IPS-20b (cell line): Measurements from ENCODE around the gene ZNF787.
A peak's percentile ranks its signal among the peaks of the same experiment; 100 is the strongest.

Experiments used
- H3K27ac ChIP-seq: one replicate; pipeline ENCODE4 v1.5.1; 2013; ENCODE audit warnings: low read length
- H3K27me3 ChIP-seq: 2 replicates; pipeline ENCODE4 v1.6.1; 2013; ENCODE audit warnings: mild to moderate bottlenecking, low read length, inconsistent platforms; ENCODE audit not compliant: insufficient read depth
- H3K36me3 ChIP-seq: 2 replicates; pipeline ENCODE4 v1.6.1; 2013; ENCODE audit warnings: low read depth, mild to moderate bottlenecking, inconsistent platforms, low read length, moderate library complexity; ENCODE audit not compliant: insufficient read depth
- H3K4me1 ChIP-seq: 2 replicates; pipeline ENCODE4 v1.6.1; 2013; ENCODE audit warnings: mild to moderate bottlenecking, control low read depth, inconsistent platforms, low read length, moderate library complexity; ENCODE audit not compliant: insufficient read depth
- H3K4me3 ChIP-seq: 2 replicates; pipeline ENCODE4 v1.5.1; 2013; ENCODE audit warnings: mild to moderate bottlenecking, low read length, inconsistent platforms
- H3K9ac ChIP-seq: 2 replicates; pipeline ENCODE4 v1.6.1; 2013; ENCODE audit warnings: low read depth, mild to moderate bottlenecking, inconsistent platforms, low read length, moderate library complexity
- H3K9me3 ChIP-seq: 2 replicates; pipeline ENCODE4 v1.6.1; 2013; ENCODE audit warnings: mild to moderate bottlenecking, low read depth, low read length, inconsistent platforms; ENCODE audit not compliant: insufficient read depth

ZNF787 gene

DNA sequence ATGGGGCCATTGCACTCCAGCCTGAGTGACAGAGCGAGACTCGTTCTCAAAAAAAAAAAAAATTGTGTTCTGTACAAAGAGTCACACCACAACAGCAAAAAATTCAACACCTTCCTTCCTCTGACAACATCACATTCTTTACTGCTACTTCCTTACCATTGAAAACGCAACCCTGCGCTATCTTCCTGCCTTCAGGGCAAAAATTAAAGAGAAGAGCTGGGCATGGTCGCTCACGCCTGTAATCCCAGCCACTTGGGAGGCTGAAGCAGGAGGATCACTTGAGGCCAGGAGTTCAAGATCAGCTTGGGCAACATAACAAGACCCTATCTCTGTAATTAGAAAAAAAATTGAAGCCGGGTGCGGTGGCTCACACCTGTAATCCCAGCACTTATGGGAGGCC is 10.6 kb upstream of the ZNF787 start:
- H3K9ac ChIP-seq = no peak overlapping the region
- no peaks in the 10 kb centered on the region for H3K9me3 ChIP-seq
- H3K4me3 ChIP-seq = no peak overlapping the region
- H3K27me3 ChIP-seq = no peaks in the 10 kb centered on the region
- H3K36me3 ChIP-seq = no peaks in the 10 kb centered on the region
- H3K27ac ChIP-seq = no peak overlapping the region
- H3K4me1 ChIP-seq = no peaks in the 10 kb centered on the region; the same call in 1 of the 2 replicates

DNA sequence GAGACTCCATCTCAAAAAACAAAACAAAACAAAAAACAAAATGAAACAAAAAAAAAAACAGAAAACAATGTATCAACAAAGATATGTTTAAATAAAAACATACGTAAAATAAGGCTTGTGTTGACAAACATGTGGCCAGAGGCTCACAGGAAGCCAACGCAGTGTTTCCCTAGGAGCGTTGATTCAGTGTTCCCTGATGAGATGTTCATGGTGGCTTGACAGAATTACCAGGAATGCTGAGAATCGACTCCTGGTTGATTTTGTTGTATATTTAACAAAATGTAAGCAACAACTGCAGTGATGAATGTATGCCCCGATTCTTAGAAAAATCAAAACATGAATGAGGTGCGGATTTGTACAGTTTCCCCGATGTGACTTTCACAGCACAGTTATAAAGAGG is 8.9 kb upstream of the ZNF787 start:
- Histone ChIP-seq H3K4me3 (no peak overlapping the region), H3K27me3 (no peaks in the 10 kb centered on the region), H3K9ac (no peak overlapping the region), H3K4me1 (no peaks in the 10 kb centered on the region), H3K36me3 (no peaks in the 10 kb centered on the region), H3K9me3 (no peaks in the 10 kb centered on the region), H3K27ac (no peak overlapping the region)

DNA sequence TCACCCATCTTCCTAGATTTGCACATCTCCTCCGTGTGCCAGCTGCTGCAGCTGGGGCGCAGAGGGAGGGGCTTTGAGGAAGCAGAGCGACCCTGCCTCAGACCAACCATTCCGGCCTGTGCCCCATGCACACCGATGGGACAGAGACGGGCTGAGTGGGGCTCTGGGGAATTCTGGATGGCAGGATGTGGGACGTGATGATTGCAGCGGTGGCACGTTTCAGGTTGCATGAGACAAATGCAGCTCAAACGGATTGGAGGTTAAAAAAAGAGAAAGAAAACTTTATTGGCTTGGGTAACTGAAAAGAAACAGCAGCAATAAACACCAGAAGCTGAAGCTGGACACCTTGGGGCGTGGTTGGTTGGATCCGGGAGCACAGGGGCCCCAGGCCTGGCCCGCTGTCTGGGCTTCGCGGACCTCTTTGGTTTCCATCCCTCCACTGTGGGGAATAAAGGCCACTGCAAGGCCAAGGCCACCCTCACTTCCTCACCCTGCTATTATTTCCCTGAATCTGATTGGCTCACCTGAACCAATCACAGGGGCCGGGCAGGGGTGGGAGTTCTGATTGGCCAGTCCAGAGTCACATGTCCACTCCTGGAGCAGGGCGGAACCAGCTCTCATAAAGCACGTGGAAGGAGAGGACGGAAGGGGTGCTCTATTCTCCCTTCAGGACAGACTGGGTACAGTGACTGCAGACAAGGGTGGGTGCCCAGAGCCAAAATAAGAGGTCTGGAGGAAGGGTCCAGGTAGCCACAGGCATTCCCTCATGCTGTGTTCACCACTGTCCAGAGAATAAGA is 6.1 kb upstream of the ZNF787 start:
- Histone ChIP-seq H3K36me3 (no peaks in the 10 kb centered on the region), H3K9ac (no peak overlapping the region), H3K4me1 (no peaks in the 10 kb centered on the region), H3K27ac (no peak overlapping the region), H3K4me3 (no peak overlapping the region), H3K27me3 (no peaks in the 10 kb centered on the region), H3K9me3 (no peaks in the 10 kb centered on the region)

DNA sequence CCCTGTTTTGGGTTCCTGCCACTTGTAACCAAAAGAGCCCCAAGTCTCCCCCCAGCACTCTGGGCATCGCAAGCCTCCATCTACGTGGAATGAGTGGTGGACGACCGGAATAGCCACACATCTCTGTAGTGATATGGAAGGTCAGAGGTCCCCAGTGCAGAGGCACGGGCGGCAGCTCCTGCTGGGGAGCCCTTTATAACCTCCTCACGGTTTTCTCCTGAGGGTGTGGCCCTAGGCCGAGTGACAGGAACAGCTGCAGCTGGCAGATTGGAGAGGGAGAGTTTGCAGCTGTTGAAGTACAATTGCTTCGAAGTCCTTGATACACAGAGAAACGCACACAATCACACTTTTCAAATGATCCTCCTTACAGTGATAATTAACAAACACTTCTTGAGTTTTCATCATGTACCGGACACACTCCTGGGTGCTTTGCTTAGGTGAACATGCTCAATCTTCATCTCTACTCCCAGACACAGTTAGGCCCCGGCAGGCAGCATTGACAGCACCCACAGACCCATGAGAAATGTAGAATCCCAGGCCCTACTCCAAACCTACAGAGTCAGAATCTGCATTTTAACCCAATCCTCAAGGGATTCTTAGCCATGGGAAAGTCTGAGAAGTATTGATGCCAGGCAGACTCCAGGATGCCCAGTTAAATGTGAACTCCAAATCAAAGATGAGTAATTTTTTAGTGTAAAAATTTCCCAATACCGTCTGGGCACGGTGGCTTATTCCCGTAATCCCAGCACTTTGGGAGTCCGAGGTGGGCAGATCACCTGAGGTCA is 4.9 kb upstream of the ZNF787 start:
- Histone ChIP-seq H3K36me3 (no peaks in the 10 kb centered on the region), H3K27me3 (no peaks in the 10 kb centered on the region), H3K9me3 (no peaks in the 10 kb centered on the region), H3K4me3 (no peak overlapping the region), H3K4me1 (no peaks in the 10 kb centered on the region), H3K9ac (no peak overlapping the region), H3K27ac (no peak overlapping the region)

DNA sequence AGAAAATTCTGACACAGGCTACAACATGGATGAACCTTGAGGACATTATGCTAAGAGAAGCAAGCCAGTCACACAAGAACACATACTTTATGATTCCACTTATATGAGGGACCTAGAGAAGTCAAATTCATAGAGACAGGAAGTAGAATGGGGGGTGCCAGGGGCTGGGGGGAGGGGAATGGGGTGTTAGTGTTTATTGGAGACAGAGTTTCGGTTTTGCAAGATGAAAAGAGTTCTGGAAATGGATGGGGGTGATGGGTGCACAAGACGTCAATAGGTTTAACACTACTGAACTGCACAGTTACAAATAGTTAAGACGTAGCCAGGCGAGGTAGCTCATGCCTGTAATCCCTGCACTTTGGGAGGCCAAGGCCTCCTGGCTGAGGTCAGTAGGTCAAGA is 3.5 kb upstream of the ZNF787 start:
- H3K27me3 ChIP-seq = no peaks in the 10 kb centered on the region
- H3K9ac ChIP-seq = no peak overlapping the region
- no peak overlapping the region for H3K27ac ChIP-seq
- no peaks in the 10 kb centered on the region for H3K36me3 ChIP-seq
- H3K9me3 ChIP-seq = no peaks in the 10 kb centered on the region
- H3K4me3 ChIP-seq = no peak overlapping the region
- H3K4me1 ChIP-seq = no peaks in the 10 kb centered on the region

DNA sequence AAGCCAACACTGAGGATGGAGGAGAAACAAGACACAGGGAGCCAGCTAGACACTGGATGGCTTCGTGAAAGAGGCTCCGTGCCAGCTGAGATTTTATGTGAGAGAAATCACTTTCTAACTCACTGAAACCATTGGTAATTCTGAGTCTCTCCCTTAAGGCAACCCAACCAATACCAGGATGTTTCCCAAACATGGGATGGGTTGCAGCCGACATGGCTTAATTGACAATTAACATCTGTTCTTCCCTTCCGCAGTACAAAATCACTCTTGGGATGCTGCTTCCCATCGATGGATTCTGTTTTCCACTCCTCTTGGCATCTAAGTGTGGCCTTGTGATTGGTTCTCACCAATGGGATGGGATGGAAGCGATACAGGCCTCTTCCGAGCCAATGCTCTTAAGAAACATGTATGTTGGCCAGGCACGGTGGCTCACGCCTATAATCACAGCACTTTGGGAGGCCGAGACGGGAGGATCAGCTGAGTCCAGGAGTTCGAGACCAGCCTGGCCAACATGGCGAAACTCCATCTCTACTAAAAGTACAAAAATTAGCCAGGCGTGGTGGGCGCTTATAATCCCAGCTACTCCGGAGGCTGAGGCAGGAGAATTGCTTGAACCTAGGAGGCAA is 2.3 kb upstream of the ZNF787 start:
- Histone ChIP-seq H3K4me1 (no peaks in the 10 kb centered on the region; the same call in 1 of the 2 replicates), H3K4me3 (no peak overlapping the region), H3K27ac (no peak overlapping the region), H3K27me3 (no peaks in the 10 kb centered on the region), H3K9me3 (no peaks in the 10 kb centered on the region), H3K9ac (no peak overlapping the region), H3K36me3 (peaks cover 10% of the 10 kb centered on the region; the same call in 1 of the 2 replicates)

DNA sequence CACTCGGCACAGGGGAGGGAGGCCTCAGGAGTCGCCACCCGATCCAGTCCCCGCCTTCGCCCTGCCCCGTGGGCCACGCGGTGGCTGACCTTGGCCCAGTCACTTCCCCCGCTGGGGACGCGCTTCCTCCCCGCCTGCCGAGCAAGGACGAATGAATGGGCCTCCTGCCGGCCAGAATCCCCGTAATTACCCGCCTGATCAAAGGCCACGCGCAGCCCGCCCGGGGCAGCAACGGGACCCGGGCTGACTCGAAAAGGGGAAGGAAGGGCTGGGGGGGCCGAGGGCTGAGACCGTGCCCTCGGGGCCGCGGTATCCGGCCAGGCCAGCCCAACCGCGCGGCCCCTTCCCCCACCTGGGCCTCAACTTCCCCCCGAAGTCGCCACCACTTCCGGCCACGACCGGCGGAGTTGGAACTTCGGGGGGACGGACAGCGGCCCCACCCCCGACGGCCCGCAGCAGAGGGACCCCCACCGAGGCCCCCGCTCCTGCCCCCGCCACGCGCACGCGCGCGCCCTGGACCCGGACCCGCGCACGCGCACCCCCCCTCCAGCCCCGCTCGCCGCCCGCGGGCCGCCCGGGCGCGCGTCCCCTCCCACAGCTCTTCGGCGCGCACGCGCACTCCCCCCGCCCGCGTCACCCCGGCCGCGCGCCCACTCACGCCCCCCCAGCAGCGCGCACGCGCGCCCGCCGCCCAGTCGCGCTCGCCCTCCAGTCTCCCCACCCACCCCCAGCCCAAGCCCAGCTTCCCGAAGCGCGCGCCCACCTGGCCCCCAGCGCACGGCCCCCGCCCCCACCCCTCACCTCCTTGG is 520 bp downstream of the ZNF787 start:
- Histone ChIP-seq H3K9me3 (no peaks in the 10 kb centered on the region), H3K9ac (peak overlapping the region; percentile 92), H3K27ac (peak overlapping the region; percentile 88), H3K4me1 (no peaks in the 10 kb centered on the region; the same call in 1 of the 2 replicates), H3K27me3 (no peaks in the 10 kb centered on the region), H3K4me3 (peak overlapping the region; percentile 90), H3K36me3 (peaks cover 20% of the 10 kb centered on the region; the same call in 1 of the 2 replicates)

DNA sequence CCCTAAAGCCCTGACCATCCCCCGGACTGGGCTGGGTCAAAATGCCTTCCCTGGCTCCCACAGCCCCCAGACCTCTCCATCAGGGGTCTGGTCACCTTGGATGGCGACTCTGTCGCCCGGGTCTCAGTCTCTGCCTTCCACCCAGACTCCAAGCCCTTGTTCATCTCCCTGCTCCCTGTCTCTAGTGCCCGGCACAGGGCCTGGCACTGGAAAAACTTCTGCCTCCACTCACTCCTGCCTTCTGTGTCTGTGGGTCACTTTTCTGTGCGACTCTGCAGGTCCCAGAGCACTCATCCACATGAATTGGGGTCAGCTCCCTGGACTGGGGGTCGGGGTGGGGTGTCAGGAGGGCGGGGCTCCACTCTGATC is 1.1 kb downstream of the ZNF787 start:
- Histone ChIP-seq H3K27me3 (no peaks in the 10 kb centered on the region), H3K4me1 (peaks cover under 1% of the 10 kb centered on the region), H3K27ac (peak overlapping the region; percentile 88), H3K9me3 (no peaks in the 10 kb centered on the region), H3K4me3 (peak overlapping the region; percentile 90), H3K9ac (peak overlapping the region; percentile 92), H3K36me3 (peaks cover 20% of the 10 kb centered on the region; the same call in 1 of the 2 replicates)

DNA sequence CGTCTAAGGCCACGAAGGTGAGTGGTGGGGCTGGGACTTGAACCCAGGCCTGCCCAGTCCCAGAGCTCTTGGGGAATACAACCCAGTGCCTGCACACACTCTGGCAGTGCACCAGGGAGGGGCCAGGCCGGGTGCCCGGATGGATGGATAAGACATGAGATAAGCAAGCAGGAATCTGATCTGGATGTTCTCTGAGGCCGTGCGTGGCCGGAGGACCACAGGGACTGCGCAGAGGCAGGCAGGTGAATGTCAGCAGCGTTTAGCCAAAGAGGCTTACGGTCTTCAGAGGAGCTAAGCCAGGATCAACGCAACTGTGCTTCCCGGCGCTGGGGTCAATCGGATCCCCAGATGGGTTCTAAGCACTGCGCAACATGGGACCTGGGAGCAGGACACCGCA is 1.5 kb downstream of the ZNF787 start:
- H3K4me1 ChIP-seq = peaks cover 3% of the 10 kb centered on the region
- H3K27ac ChIP-seq = peak overlapping the region; percentile 88
- H3K4me3 ChIP-seq = peak overlapping the region; percentile 90

DNA sequence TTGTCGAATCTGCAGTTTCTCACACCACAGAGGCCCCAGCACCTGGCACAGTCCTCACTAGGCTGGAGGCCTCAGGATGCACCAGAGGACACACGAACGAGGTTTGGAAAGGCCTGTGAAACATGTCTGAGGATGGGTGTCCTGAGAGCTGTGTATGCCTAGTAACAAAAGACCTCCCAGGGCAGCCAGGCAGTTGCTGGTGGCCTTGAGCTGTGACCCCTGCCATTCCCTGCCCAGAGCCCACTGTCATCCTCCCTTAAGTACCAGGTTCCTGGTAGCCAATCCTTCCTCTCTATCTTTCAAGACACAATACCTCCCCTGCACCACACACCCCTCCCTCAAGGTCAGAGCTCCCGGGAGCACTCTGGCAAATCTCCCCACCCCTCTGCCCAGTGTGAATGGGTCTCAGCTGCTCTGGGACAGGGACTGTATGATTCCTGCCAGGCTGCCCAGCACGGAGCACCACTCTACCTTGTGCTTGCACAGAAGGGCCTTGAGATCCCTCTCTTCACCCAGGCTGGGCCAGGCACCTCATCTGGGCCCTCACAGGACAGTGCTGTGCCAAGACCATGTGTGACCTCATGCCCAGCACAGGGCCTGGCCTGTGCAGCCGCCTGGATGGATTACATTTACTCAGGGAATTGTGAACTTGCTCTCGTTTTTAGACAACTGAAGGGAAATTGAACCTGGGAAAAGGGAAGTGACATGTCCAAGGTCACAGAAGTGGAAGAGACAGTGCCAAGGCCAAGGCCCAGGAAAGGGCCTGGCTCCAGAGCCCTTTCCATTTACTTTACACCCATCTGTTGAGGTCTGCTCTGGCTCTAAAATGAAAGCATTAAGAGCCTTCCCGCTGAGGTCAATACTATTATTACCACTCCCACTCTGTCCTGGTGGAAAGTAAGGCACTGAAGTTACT is 2.2 kb downstream of the ZNF787 start:
- peaks cover 4% of the 10 kb centered on the region for H3K4me1 ChIP-seq

More for the DNA sequence above, 1.5 kb downstream of the ZNF787 start:
- Histone ChIP-seq H3K9me3 (no peaks in the 10 kb centered on the region), H3K9ac (peak overlapping the region; percentile 92), H3K27me3 (no peaks in the 10 kb centered on the region), H3K36me3 (peaks cover 20% of the 10 kb centered on the region; the same call in 1 of the 2 replicates)

More for the DNA sequence above, 2.2 kb downstream of the ZNF787 start:
- Histone ChIP-seq H3K36me3 (peaks cover 20% of the 10 kb centered on the region; the same call in 1 of the 2 replicates), H3K4me3 (peak overlapping the region; percentile 90; the same call in 1 of the 2 replicates), H3K9me3 (no peaks in the 10 kb centered on the region), H3K27me3 (no peaks in the 10 kb centered on the region), H3K9ac (peak overlapping the region; percentile 92; the same call in 1 of the 2 replicates), H3K27ac (no peak overlapping the region)
